BE2C (cell line): ENCODE data around the gene TUBB2B.
"Not testable (repeated sequence)": the region's sequence is repeated elsewhere in the genome, so short reads cannot be mapped to it uniquely, and the experiment has no call there.

Experiments used
- DNase-seq: peaks from one replicate; pipeline ENCODE4 v3.0.0-alpha.2; 2020
- H3K27me3 ChIP-seq: fragments of 250-450 bp; sonication (Bioruptor Pico); 2 replicates; pipeline ENCODE4 v1.5.1; 2020; ENCODE audit warnings: mild to moderate bottlenecking
- H3K36me3 ChIP-seq: fragments of 250-450 bp; sonication (Bioruptor Pico); 2 replicates; pipeline ENCODE4 v1.5.1; 2020; ENCODE audit warnings: mild to moderate bottlenecking
- H3K4me1 ChIP-seq: fragments of 250-450 bp; sonication (Bioruptor Pico); 2 replicates; pipeline ENCODE4 v1.5.1; 2020
- H3K4me3 ChIP-seq: 2 replicates; pipeline ENCODE4 v1.5.1; 2011; ENCODE audit warnings: low read depth, low read length
- H3K9me3 ChIP-seq: fragments of 250-450 bp; sonication (Bioruptor Pico); 2 replicates; pipeline ENCODE4 v1.5.1; 2020
- TF ChIP-seq, protein P1 (sequence below): IDR thresholded peaks from 2 replicates; pipeline ENCODE4 v1.5.1; 2012; ENCODE audit warnings: mild to moderate bottlenecking, low read depth, low read length

The TUBB2B gene

DNA sequence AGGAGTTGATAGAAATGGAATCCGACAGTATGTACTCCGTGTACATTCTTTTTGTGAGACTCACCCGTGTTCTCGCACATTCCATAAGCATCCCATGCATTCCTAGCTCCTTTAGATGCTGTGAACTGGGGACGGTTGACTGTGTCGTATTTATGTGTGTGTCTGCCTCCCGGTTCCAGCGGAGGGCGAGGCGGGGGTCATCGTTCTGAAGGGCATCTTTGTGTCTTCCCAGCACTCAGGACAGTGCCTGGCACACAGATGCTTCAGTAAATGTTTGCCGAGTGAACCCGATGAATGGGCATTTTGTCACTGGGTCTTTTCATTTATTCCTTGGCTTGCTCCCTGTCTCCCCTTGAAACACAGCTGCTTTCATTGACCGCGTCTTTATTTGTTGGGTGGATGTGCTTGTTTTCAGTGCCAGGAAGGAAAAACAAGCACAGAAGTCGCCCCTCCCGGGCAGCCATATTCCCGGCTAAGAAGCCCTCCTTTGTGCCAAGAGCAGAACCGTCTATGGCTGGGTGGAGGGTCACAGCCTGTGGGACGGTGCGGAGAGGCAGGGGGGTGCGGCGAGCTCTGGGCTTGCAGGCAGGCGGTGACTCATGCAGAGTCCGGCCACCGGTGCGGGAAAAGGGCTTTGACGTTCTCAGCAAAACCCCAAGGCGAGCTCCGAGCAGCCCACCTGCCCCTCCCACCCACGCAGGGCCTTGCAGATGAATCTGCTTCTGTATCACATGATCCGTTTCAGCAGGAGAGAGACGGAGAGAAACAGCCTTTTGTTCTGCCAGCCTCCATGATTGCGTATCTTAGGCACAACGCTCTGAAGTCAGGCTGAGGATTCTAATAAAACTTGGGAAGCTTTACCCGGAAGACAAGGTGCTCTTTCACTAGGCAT, 20.0 kb upstream of the TUBB2B start:
- Histone ChIP-seq H3K9me3 (no peaks in the 10 kb centered on the region), H3K36me3 (no peaks in the 10 kb centered on the region), H3K27me3 (no peaks in the 10 kb centered on the region), H3K4me1 (peaks cover 14% of the 10 kb centered on the region), H3K4me3 (peak overlapping the region; percentile 70)
- DNase-seq, result peak; percentile 89
- TF ChIP-seq, protein P1, sequence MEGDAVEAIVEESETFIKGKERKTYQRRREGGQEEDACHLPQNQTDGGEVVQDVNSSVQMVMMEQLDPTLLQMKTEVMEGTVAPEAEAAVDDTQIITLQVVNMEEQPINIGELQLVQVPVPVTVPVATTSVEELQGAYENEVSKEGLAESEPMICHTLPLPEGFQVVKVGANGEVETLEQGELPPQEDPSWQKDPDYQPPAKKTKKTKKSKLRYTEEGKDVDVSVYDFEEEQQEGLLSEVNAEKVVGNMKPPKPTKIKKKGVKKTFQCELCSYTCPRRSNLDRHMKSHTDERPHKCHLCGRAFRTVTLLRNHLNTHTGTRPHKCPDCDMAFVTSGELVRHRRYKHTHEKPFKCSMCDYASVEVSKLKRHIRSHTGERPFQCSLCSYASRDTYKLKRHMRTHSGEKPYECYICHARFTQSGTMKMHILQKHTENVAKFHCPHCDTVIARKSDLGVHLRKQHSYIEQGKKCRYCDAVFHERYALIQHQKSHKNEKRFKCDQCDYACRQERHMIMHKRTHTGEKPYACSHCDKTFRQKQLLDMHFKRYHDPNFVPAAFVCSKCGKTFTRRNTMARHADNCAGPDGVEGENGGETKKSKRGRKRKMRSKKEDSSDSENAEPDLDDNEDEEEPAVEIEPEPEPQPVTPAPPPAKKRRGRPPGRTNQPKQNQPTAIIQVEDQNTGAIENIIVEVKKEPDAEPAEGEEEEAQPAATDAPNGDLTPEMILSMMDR, result no peak

DNA sequence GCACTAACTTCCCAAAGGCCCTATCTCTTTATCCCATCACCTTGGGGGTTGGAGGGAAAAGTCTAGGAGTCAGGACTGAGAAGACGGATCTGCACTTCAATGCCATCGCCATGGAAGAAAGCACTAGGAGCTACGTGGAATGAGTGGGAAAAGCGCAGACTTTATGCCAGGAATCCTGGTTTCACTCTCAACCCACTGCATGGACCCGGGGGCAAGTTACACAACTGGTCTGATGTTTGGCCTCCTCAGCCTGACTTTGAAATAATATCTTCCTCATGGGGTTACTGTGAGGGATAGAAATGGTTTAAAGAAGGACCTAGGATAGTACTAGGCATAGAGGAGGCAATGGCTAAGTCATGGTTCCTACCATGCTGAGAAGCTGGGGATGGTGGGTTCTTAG, 17.8 kb upstream of the TUBB2B start:
- Histone ChIP-seq H3K36me3 (no peaks in the 10 kb centered on the region), H3K4me3 (no peak overlapping the region), H3K27me3 (no peaks in the 10 kb centered on the region), H3K4me1 (peaks cover 8% of the 10 kb centered on the region), H3K9me3 (no peaks in the 10 kb centered on the region)
- TF ChIP-seq, protein P1, result no peak
- no peak for DNase-seq

DNA sequence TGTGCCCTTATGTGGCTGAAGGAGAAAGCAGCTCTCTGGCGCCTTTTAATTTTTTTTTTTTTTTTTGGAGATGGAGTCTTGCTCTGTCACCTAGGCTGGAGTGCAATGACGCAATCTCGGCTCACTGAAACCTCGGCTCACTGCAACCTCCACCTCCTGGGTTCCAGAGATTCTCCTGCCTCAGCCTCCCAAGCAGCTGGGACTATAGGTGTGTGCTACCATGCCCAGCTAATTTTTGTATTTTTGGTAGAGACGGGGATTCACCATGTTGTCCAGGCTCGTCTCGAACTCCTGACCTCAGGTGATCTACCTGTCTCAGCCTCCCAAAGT, 17.3 kb upstream of the TUBB2B start:
- not testable (repeated sequence) for DNase-seq, H3K4me1 ChIP-seq, H3K9me3 ChIP-seq, H3K4me3 ChIP-seq, H3K36me3 ChIP-seq, H3K27me3 ChIP-seq

DNA sequence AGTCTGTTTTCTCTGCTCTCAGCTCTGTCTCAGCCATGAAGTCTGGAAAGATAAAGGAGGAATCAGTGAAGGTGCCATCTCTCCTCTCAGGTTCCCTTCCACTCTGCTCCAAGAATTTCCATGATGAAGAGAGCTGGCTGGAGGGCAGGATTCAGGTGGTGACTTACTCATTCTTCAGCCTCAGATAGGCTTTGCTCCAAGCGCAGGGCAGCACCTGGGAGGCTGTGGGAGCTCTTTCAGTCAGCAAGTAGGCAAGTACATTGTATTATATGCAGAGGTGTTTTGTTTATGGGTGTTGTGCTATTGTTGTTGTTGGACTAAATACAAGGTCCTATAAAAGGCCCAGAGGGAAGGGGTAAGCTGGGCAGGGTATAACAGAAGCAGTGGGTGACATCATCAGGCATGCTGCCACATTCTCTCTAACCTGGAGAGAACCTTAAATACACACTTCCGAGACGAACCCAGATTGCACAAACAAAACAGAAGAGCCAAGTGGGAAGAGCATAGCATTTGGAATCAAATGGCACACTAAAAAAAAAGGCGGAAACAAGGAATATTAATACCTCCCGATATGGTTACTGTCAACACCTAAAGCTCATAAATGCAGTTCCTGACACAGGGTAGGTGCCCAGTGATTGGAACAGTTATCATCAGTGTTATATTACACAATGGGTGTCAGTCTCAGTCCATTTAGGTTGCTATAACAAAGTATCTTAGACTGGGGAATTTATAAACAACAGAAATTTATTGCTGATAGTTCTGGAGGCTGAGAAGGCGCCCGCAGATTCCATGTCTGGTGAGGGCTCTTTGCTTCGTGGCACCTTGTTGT, 16.8 kb upstream of the TUBB2B start:
- H3K4me3 ChIP-seq, result no peak overlapping the region
- peaks cover 8% of the 10 kb centered on the region for H3K4me1 ChIP-seq
- TF ChIP-seq, protein P1, result no peak
- no peaks in the 10 kb centered on the region for H3K9me3 ChIP-seq
- DNase-seq, result no peak
- no peaks in the 10 kb centered on the region for H3K36me3 ChIP-seq
- no peaks in the 10 kb centered on the region for H3K27me3 ChIP-seq

DNA sequence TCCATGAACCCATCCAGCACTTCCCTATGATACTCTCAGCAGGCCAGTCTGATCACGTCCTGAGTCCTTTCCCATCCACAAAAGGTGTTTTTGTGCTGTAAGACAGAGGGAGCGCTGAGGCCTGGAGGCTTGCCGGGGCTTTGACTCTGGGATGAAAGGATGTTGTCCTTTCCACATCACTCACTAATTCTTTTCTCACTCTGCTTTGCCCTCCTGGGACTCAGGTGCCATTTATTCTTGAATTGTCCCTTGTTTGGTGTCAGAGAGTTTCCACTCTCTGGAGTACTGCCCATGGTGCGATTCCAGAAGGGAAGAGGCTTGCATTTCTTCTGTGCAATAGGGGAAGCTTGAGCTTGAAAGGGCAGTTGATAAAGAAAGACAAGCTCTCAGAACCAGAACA, 15.3 kb upstream of the TUBB2B start:
- TF ChIP-seq, protein P1, result no peak
- H3K4me3 ChIP-seq, result no peak overlapping the region
- no peaks in the 10 kb centered on the region for H3K4me1 ChIP-seq
- H3K36me3 ChIP-seq, result no peaks in the 10 kb centered on the region
- H3K9me3 ChIP-seq, result no peaks in the 10 kb centered on the region
- no peaks in the 10 kb centered on the region for H3K27me3 ChIP-seq
- no peak for DNase-seq

DNA sequence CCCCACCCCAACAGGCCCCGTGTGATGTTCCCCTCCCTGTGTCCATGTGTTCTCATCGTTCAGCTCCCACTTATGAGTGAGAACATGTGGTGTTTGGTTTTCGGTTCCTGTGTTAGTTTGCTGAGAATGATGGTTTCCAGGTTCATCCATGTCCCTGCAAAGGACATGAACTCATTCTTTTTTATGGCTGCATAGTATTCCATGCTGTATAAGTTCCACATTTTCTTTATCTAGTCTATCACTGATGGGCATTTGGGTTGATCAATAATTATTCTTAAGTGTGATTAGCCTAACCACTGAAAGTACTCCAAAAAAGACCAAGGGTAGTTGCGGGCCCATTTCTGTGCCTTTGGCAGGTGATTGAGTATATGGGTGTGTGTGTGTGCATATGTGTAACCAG, 14.3 kb upstream of the TUBB2B start:
- DNase-seq, H3K27me3 ChIP-seq, H3K4me3 ChIP-seq, H3K9me3 ChIP-seq, H3K36me3 ChIP-seq, H3K4me1 ChIP-seq: not testable (repeated sequence)

DNA sequence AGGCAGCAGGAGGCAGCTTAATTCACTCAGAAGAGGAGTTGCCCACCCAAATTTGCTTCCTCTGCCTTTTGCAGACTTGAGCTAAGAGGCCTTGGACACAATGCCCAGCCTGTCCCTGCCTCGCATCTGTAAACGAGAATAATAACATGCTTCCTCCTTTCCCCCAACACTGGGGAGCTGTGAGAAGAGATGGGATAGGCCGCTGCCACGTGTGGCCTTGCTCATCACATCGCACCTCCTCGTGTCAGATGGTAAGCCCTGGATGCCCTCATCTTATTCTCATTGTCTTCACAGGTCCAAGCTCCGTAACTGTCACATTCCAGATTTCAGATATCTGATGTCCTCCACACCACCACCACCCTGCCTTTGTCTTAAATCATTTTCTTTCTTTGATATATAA, 13.1 kb upstream of the TUBB2B start:
- no peaks in the 10 kb centered on the region for H3K36me3 ChIP-seq
- H3K4me1 ChIP-seq, result no peaks in the 10 kb centered on the region
- DNase-seq, result no peak
- no peaks in the 10 kb centered on the region for H3K27me3 ChIP-seq
- TF ChIP-seq, protein P1, result no peak
- H3K9me3 ChIP-seq, result no peaks in the 10 kb centered on the region
- H3K4me3 ChIP-seq, result no peak overlapping the region
